HG03139 (cell line): ENCODE results near the gene PCSK4.
"Not testable (repeated sequence)": the region's sequence is repeated elsewhere in the genome, so short reads cannot be mapped to it uniquely, and the experiment has no call there.

Experiments
- ATAC-seq: cut with Tn5 transposase; IDR thresholded peaks from one replicate; pipeline ENCODE4 v1.9.1; 2021; ENCODE audit not compliant: unreplicated experiment

Gene PCSK4

GRCh38 chr19:1490311-1491113 lies at the start of gene PCSK4:
Gene PCSK4 (minus strand): TSS chr19:1490350. CDS start chr19:1490346, 4 bp downstream.
- ATAC-seq = peak; percentile 60

- not testable (repeated sequence) for ATAC-seq
Measured at GRCh38 chr19:1539749-1540148, 49.6 kb upstream of the PCSK4 start.

GRCh38 chr19:1538978-1539377 lies 48.8 kb upstream of the PCSK4 start:
- no peak for ATAC-seq

GRCh38 chr19:1535699-1536098 lies 45.5 kb upstream of the PCSK4 start:
- ATAC-seq = not testable (repeated sequence)

- no peak for ATAC-seq
Measured at GRCh38 chr19:1534972-1535371, 44.8 kb upstream of the PCSK4 start.

- no peak for ATAC-seq
Measured at GRCh38 chr19:1533510-1534150, 43.5 kb upstream of the PCSK4 start.

GRCh38 chr19:1532003-1532402 lies 41.9 kb upstream of the PCSK4 start:
- no peak for ATAC-seq

- no peak for ATAC-seq
Measured at GRCh38 chr19:1531587-1531986, 41.4 kb upstream of the PCSK4 start.

GRCh38 chr19:1530856-1531255 lies 40.7 kb upstream of the PCSK4 start:
- not testable (repeated sequence) for ATAC-seq

- no peak for ATAC-seq
Measured at GRCh38 chr19:1529430-1529816, 39.3 kb upstream of the PCSK4 start.

GRCh38 chr19:1528596-1529429 lies 38.7 kb upstream of the PCSK4 start:
- ATAC-seq = no peak

- ATAC-seq = no peak
Measured at GRCh38 chr19:1527650-1528309, 37.6 kb upstream of the PCSK4 start.

GRCh38 chr19:1526979-1527649 lies 37.0 kb upstream of the PCSK4 start:
- ATAC-seq = no peak

GRCh38 chr19:1526066-1526778 lies 36.1 kb upstream of the PCSK4 start:
- ATAC-seq = no peak

- ATAC-seq = no peak
Measured at GRCh38 chr19:1525343-1525742, 35.2 kb upstream of the PCSK4 start.

GRCh38 chr19:1524972-1525325 lies 34.8 kb upstream of the PCSK4 start:
- ATAC-seq = no peak

GRCh38 chr19:1524287-1524971 lies 34.3 kb upstream of the PCSK4 start:
- no peak for ATAC-seq

GRCh38 chr19:1523412-1524286 lies 33.5 kb upstream of the PCSK4 start, which contains the start of gene PLK5:
Gene PLK5 (plus strand): TSS chr19:1524077. CDS start chr19:1526997, 2,920 bp downstream.
- no peak for ATAC-seq
